Measurements from ENCODE around the gene NCOA7. TPM values are rescaled to one million over a fixed set of nuclear protein-coding genes. Genes with fewer than 3 reads are reported as not detected.

Gene NCOA7, protein sequence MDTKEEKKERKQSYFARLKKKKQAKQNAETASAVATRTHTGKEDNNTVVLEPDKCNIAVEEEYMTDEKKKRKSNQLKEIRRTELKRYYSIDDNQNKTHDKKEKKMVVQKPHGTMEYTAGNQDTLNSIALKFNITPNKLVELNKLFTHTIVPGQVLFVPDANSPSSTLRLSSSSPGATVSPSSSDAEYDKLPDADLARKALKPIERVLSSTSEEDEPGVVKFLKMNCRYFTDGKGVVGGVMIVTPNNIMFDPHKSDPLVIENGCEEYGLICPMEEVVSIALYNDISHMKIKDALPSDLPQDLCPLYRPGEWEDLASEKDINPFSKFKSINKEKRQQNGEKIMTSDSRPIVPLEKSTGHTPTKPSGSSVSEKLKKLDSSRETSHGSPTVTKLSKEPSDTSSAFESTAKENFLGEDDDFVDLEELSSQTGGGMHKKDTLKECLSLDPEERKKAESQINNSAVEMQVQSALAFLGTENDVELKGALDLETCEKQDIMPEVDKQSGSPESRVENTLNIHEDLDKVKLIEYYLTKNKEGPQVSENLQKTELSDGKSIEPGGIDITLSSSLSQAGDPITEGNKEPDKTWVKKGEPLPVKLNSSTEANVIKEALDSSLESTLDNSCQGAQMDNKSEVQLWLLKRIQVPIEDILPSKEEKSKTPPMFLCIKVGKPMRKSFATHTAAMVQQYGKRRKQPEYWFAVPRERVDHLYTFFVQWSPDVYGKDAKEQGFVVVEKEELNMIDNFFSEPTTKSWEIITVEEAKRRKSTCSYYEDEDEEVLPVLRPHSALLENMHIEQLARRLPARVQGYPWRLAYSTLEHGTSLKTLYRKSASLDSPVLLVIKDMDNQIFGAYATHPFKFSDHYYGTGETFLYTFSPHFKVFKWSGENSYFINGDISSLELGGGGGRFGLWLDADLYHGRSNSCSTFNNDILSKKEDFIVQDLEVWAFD
- 23.8 and 38.5 TPM in 2 replicates for total RNA-seq

DNA sequence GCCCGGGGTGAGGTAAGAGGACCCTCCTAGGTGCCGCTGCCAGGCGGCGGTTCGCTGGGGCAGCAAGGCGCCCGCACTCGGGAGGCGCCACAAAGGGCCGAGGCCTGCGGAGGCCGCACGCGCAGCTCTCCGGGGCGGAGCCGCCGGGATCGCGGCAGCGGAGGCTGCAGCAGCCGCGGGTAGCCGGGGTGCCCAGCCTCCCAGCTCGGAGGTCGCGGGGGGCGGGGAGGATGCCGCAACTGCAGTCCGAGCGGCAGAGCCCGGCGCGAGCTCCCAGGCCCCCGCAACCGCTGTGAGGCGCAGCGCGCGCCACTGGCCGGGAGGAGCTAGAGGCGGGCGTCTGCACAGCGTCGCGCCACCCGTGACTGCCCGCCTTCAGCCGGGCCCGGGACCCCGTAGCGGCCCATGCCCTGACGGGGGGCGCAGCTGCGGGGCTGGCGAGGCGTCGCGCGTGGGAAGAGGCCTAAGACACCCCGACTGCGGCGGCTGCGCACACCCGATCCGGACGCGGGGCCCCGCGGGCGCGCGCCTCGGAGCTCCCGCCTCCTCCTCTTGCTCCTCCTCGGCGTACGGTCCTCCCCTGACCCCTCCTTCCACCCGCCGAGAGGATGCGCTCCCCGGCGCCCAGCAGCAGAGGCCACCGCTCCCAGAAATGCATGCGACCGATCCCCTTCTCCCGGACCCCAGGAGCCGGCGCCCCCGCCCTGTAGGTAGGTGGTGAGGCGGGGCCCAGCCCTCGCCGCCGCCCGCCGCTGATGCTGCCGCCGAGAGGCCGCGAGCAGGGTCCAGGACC, at the start of gene NCOA7:
NCOA7 (plus strand) TSS at position 603 of the 793 bp plus-strand sequence. CDS start 24,395 bp downstream, outside the sequence.
- DNase-seq (ENCODE audit: low read depth in 2 of 2), result peak; percentile 76 to 83

DNA sequence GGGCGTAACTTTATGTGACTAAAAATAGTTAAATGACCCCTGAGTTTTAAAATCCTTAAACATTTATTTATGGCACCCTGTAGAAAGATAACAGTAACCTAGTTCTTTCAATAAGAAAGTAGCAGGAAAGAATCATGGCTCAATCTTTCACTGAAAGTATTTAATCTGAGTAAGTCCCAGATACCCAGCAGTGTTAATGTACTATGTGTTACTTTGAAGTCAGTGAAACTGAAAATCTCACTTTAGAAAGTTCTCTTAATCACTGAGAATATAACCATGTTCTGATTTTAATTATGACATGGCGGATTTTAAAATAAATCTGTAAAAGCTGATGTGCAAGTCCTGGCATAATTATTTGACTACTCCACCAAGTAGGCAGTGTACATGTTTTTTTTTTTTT, 49.4 kb upstream of the NCOA7 start:
- DNase-seq (ENCODE audit: low read depth in 2 of 2), result no peak

DNA sequence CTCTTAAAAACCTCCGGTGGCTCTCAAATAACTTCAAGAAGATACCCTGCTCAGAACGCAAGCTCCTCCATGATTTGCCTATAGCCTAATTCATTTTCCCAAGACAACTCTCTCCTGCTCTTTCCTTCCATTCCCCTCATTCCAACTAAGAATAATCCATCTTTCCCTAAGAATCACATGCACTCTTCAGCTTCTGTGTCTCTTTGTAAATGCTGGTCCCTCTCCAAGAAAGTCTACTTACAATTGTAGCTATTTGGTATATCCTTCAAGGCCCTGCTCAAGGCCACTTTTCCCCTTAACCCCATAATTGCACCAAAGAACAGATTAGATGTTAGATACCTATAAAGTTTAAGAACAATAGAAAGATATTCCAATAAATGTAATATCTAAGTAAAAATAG, 48.7 kb upstream of the NCOA7 start:
- no peak for DNase-seq (ENCODE audit: low read depth in 2 of 2)

DNA sequence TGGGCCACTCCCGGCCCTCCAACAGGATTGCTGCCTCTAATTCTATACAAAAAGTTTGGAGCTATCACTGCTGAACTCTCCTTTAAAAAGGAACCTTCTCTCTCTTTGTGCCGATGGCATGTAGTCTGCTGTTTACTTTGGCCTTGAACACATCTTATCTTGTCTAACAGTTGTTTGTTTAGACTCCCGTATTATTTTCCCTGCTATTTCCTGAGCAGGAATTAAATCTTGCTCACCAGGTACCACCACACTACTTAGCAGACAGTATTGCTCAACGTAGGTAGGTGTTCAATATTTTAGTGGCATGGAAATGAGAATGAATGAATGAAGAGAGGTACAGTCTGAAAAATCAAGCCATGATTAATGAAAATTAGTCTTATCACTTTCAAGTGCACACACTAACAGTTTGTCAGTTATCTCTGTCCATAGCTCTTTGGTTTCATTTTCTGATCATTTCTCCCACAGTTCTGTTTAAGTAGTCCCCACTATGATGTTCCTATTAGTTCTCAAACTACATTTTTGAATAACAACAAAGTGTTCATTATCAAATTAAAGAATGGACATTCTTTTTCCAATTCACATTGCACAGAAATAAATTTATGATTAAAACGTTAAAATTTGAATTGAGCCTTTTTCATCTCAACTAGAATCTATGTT, 48.2 kb upstream of the NCOA7 start:
- DNase-seq (ENCODE audit: low read depth in 2 of 2), result peak in 1 of 2 donors; percentile 40

DNA sequence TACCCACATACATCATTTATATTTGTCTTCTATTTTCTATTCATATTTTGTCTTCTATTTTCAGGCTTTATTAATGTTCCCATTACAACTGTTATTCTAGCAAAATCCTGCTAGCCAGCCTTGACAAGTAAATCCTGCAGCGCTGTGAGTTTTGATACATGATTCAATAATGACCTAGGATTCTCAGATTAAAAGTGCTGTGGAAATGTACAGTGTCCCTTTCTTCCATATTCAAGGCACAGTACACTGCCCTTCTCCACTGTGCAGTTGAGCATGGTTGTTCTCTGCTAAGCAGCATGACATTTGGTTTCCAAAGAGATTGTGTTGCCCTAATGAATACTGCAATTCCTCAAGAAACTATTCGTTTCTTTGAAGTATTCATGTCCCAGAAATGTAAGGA, 47.2 kb upstream of the NCOA7 start:
- DNase-seq (ENCODE audit: low read depth in 2 of 2), result no peak

DNA sequence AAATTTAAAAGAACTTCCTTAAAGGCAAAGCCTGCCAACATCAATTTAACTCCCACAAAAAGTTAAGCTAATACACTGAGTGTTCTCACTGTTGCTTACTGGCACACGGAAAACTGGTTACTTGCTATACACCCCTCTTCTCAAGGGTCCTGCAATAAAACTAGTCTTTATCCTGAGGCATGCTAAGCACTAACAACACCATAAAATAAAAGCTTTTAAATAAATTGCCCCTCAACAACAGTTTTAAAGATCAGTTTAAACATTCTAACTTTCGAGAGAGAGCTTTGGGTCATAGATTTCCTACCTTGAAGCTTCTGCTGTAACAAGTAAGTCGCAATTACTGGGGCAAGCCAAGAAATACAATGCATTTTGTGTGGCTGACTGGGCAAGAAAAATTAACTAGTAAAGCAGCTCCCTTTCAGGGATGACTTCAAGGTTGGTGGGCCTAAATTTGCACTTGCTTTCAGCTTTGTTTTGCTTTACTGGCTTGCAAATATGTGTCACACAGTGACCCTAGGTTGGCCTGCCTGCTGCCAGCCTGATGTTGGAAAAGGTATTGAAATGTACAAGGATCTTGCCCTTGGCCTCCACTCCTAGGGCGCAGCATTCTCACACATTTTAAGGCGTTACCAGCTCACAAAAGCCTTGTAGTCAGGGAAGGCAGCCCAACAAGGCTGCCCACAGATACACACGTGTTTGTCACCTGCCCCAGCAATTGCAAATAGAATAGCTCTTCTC, 45.3 kb upstream of the NCOA7 start:
- DNase-seq (ENCODE audit: low read depth in 2 of 2), result no peak

DNA sequence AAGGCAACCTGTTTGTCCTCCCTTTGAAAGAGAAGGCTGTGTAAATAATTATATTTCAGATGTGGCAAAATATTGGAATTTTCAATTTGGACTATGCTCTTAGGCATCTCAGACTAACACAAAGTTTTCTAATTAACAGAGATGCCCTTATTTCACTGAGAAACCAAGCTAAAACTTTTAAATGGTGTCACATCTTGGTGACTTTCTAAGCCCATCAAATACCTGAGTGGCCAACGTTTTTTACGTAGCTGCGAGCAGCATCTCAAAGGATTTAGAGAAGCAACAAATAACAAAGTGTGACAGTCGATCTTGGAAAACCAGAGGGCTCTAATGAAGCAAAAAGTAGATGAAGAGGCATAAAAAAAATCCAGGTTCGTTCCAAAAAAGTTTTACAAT, 44.7 kb upstream of the NCOA7 start:
- DNase-seq (ENCODE audit: low read depth in 2 of 2), result no peak

DNA sequence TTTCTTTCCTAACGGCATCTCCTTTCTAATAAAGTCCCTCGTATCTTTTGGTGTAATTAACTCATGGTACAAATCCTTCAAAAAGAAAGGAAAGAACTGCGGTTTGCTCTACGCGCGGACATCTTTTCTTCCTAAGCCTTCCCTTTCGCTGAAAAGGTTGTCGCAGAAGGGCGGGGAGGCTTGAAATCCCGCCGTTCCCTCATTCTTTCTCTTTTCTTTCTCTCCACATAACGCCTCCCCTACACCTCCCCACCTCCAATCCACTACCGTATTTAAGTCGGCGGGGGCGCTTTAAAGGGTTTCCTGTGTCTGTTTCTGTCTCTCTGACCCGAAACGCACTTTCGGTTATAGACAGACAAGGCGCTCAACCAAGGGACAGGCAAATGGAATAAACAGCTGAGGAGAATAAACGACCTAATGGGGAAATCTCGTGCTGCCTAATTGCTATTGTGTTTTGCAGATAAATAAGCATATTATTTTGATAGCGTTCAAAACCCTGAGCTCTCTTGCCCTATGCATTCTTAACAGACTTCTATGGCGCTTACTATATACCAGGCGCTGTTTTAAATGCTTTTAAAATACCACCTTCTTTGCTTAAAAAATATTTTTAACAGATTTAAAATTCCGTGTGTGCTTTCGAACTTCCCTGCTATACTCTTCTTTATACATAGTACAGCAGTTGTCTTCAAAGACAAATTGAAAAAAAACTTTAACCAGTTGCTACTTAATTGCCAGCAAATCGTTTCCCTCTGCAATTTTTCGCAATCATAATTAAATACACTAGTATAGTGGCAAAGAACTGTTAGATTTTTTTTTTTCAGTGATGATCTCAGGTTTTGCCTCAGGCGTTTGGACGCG, 43.8 kb upstream of the NCOA7 start:
- peak; percentile 53 to 64 for DNase-seq (ENCODE audit: low read depth in 2 of 2)

DNA sequence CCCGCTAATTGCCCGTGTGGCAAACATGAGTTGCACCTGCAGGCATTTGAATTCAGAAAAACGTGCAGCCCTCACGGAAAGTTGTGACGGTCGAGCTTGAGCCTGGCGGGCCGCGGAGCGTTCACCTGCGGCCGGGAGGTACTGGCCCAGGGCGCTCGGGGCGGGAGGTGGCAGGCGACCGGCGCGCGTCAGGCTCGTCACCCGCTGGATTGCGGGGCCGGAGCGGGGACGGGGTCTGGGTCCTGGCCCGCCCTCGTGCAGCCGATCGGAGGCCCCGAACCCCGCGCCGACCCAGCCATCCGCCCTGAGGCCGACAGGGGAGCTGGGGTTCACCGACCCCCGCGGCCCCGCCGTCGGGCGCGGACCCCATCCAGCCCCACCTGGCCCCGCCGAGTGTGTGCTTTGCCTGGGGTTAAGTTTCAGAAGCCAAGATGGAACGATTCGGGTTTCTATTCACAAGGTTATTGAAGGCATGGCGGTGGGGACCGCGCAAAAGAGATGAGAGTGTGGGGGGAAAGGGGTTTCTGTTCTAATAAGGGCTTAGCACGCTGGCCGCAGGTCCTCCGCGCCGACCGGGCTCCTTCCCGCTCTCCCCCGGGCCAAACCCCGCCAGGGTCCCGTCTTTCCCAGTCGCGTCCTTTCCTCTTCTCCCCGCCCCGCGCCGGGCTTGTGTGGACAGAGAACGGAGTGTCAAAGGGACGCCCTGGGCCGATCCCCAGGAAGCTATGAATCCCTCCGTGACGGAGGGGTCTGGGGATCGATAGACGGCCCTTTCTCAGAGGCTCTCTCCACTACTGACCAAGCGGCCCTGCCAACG, 43.0 kb upstream of the NCOA7 start:
- DNase-seq (ENCODE audit: low read depth in 2 of 2), result peak; percentile 17 to 27

DNA sequence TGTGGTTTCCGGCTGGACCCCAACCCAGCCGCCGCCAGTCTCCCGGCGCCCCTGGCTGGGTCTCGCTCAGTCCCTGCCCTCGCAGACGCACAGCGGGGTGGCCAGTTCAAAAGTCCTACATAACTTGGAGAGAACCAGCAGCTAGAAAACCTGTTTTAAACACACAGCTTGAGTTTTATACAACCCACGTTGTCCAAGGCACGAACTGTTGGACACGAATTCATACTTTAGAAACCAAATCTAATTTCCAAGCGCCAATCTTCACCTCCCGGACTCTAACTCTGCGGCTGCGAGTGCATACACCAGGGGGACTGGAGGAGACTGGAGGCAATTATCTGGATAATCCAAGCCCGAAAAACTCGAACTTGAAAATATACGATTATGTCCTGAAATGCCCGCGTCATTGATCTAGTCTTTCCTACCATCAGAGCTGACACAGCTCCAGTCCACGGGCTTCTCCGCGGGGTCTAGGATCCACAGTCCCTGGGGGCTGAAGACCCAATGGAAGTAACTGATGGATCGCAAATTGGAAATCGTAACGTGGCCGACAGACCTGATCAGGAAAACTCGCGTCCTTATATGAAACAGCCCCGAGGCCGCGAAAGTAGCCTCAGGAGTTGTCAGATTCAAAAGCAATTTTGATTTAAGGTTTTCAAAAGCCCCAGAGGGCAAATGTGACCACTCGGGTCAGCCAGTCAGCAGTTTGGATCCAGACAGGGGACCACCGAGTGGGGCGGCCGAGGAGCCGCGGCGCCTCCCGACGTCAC, 42.2 kb upstream of the NCOA7 start:
- peak; percentile 25 to 41 for DNase-seq (ENCODE audit: low read depth in 2 of 2)

DNA sequence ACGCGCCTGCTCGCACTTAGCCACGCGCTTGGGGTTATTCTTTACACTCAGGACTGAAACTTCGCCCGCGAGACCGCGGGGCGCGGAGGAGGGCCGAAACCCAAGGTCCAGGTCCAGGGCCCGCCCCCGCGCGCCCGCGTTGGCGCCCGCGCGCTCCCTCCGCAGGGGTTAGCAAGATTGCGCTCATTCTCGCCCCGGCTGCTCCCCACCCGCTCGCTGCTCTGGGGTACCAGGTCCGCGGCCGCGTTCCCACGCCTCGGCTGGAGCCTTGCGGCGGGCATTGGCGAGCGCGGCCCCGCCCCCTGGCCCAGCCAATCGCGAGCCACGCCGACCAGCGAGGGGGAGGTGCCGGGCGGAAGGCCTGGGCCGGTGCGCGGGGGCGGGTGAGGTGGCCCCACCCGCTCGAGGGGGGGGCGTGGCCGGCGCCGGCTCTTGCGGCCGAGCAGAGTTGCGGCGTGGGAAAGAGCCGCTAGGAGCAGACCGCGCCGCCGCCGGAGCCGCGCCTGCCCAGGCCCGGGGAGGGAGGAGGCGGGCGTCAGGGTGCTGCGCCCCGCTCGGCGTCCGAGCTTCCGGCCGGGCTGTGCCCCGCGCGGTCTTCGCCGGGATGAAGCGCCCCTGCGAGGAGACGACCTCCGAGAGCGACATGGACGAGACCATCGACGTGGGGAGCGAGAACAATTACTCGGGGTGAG, 41.4 kb upstream of the NCOA7 start, which contains the start of gene HEY2:
HEY2 (plus strand) TSS at position 460 of the 692 bp plus-strand sequence; CDS start at position 605, 145 bp downstream.
- peak; percentile 93 to 94 for DNase-seq (ENCODE audit: low read depth in 2 of 2)

DNA sequence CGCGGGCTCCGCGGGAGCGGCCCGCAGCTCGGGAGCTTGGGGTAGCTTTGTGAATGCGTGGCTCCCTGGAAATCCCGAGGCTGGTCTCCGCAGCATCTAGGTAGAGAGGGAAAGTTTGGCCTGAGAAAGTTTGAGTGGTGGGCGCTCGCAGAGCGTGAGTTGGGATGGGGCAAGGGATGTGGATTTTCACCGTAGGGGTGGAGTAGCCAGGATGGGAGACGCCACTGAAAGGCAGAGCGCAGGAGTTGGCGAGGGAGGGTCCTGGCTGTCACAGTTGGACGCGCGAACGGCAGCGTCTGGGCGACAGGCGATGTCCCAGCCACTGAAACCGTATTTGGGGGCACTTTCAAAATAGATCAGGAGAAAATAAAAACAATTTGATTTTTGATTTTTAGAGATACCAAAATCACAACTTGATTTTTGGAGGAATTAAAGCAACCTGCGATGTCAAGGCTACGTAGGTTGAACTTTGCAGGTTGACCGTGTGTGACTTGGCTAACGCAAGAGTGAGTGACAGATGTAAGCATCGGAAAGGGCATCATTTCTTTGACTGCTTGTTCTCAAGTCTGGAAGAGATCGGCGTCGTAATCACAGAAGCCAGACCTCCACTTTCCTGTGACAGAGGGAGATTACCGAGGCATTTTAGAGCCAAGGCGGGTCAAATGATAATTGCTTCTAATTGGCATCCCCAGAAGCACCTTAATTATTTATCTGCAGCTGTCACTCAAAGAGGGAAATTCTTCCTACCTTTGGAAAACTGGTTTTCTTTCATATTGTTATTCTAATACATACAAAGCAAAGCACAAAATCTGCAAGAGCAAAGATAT, 40.7 kb upstream of the NCOA7 start:
- DNase-seq (ENCODE audit: low read depth in 2 of 2), result no peak

DNA sequence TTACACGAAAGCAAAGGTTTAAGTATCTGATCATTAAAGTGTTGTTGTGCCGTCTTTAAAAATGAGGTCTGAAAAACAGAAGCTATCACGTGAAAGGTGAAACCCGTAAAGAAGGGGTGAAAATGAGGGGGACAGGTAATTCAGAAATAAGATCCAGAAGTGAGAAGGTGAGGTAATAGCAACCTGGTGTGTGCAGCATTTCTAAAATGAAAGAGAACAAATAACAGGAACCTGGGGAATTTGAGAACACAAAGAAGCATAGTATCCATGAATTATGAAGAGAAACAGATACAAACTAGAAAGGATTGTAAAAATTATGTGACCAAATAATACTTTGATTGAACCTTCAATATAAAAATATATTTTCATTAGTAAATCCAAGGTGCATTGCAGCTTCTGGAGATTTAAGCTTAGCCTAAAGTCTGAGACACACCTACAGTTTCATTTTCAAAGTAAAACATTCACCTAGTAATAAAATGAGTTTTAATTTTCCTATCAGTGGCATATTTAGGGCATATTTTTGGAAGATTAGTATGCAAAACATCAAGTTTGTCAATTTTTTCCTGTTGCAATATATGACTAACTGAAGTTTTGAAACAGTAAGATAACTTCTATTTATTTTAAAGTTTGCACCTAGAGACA, 39.9 kb upstream of the NCOA7 start:
- DNase-seq (ENCODE audit: low read depth in 2 of 2), result no peak

DNA sequence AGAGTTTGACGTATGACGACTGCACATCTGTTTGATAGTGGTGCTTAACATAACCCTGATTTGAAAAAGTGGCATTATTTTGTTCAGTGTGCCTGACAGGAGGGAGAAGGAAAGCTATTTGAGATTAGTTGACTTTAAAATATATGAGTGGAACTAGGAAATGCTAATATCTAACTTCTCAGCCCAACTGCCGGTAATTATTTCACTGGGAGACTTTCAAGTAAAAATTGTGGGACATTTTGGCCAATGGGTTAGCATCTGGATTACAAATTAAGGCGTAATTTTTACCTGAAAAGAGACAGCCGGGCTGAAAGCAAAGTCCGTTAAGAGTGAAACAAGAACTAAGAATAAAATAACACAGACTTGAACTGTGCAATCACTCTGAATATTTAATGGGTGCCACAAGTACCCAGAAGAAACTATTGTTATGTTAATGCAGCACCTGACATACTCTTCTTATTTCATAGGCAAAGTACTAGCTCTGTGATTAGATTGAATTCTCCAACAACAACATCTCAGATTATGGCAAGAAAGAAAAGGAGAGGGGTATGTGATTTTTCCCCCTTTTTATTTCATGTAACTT, 39.3 kb upstream of the NCOA7 start:
- no peak for DNase-seq (ENCODE audit: low read depth in 2 of 2)

DNA sequence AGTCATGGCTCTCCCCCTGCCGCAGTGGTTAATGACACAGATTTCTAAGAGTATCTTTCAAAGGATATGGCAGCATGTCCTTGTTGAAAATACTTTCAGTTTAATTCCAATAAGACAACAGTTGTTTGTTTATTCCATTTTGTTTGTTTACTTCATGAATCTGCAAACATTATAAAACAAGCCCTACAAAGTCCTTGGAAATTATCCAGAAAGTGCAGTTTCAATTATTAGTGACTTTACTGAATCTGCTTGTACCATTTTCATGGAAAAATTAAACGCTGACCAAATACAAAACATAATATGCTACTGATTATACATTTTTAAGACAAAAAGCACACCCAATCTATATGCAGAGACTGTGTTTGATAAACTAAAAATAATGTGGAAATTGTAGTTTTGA, 38.0 kb upstream of the NCOA7 start:
- no peak for DNase-seq (ENCODE audit: low read depth in 2 of 2)
